ENCODE results near the gene GPR82.
"Not testable (repeated sequence)": the region's sequence is repeated elsewhere in the genome, so short reads cannot be mapped to it uniquely, and the experiment has no call there.

GPR82 gene, protein sequence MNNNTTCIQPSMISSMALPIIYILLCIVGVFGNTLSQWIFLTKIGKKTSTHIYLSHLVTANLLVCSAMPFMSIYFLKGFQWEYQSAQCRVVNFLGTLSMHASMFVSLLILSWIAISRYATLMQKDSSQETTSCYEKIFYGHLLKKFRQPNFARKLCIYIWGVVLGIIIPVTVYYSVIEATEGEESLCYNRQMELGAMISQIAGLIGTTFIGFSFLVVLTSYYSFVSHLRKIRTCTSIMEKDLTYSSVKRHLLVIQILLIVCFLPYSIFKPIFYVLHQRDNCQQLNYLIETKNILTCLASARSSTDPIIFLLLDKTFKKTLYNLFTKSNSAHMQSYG

DNA sequence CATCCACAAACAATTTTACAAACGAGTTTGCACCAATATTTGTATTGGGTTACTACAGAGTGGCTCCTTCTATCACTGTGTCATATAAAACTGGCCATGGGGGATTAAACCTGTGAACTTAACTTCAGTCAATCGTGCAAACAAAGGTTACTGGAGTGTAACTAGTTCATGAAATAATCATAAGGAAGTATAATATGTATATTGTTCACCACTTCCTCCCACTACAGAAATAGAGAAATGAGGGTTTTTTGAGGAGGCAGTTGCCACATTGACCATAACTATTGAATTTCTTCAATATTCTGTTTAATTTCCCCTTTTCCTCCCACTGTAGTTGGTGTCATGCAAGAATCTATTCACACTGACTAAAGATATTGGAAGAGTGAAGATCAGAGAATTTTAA lies at the start of gene GPR82:
TSS of gene GPR82 (plus strand) at position 356 of the 400 bp plus-strand sequence. CDS start 2,846 bp downstream, outside the sequence.
- no peak for DNase-seq

DNA sequence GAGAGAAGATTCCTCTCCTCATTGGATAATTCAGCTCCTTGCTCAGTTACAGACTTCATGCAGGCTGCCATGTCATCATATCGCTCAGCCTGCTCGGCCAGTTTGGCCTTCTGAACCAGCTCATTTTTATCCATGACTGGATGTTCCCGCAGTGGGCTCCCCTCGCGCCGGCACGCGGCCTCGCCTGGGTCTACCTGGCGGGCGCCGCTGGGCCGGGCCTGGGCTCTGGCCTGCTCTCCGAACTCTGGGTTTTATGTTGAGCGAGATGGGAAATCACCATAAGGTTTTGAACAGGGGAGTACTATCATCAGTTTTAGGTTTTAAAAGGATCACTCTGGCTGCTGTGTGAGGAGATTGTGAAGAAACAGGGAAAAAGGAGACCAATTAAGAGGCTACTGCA lies 47.6 kb upstream of the GPR82 start:
- not testable (repeated sequence) for DNase-seq

DNA sequence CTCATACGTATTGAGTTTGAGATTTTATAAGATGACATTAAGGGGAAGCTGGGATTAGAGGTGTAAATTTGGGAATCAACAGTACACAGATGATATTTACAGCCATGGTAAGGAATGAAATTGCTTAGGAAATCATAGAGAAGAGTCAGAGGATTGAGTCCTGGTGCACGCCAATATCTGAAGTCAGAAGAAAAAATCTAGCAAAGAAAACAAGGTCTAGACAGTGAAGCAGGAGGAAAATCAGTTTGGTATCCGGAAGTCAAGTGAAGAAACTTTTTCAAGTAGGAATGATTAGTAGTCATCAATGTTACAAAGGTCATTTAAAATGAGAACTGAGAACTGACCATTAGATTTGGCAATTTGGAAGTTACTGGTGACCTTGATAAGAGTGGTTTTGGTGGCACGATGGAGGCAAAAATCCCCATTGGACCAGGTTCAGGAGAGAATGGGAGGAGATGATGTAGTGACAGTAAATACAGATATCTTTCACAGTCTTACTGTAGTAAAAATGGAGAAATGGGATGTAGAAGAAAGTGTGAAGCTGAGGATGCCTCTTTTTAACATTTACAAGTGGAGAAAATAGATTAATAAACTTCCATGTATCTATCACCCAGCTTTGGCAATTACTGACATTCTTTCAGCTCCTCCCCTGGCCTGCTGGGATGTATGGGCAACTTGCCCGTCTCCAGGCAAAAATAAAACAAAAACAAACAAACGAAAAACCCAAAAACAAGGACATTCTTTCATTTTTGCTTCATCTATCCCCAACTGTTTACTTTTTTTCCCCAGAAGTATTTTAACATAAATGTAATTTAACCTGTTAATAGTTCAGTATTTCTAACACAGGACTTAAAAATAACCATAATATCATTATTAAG lies 46.6 kb upstream of the GPR82 start:
- DNase-seq = no peak

DNA sequence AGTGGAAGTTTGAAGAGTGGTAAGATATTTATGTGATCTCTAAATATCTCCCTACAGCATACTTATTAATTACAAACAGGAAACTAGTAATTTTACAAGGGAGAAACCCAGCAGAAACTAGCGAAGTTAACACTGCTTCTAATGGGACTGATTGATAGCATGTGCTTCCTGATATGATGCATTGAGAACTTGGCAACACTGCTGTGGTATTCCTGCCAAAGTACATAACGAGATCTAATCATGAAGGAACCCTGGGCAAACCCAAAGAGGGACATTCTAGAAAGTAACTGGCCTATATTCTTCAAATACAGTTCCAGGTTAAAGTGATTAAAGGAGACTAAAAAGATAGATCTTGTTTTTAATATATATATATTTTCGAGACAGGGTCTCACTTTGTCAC lies 39.8 kb upstream of the GPR82 start:
- DNase-seq = no peak

DNA sequence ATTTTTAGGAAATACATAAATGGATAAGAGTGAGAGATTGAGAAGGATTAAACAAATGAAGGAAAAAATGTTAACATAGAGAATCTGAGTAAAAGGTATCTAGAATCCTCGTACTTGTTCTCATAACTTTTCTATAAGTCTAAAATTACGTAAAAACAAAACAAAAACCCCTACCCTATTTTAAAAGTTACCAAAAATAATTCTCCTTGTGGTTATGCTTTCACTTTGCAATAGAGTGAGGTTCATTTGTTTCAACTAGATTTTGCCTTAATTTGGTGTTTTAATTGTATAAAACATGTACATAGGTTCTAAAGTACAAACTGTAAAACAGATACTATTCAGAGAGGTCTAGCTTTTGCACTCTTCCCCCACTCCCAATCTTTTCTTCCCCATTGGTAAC lies 39.0 kb upstream of the GPR82 start:
- no peak for DNase-seq

DNA sequence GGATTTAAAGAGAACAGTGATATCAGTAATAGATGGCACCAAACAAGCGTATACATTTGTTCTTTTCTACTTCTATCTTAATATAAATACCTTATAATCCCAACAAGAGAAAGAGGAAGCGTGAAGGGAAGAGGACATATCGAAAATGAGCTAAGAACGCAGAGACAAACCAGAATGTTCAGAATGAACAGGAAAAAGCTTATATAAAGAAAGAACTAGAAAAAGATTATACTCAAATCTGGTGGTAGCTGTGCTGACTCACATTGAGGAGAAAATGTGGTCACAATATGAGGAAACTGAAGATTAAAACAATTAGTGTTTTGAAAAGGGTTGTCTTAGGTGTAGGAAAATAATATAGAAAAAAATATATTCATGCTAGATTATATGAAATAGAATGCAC lies 37.2 kb upstream of the GPR82 start:
- DNase-seq = no peak

DNA sequence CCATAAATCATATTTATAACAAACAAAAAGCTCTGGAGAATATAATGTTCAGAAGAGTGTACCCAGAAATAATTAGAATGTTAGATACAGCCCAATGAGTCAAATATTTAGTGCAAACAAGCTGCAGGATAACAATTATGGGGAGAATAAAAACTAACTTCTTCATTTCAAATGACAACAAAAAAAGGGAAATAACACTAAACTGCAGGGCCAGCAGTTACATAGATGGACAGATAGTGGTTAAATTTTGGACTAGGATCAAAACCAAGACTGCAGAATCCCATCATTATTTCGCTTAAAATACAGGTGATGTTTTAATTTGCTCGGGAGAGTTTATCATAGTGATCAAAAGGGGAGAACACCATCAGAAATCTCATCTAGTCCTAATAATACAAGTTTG lies 35.8 kb upstream of the GPR82 start:
- DNase-seq = no peak

DNA sequence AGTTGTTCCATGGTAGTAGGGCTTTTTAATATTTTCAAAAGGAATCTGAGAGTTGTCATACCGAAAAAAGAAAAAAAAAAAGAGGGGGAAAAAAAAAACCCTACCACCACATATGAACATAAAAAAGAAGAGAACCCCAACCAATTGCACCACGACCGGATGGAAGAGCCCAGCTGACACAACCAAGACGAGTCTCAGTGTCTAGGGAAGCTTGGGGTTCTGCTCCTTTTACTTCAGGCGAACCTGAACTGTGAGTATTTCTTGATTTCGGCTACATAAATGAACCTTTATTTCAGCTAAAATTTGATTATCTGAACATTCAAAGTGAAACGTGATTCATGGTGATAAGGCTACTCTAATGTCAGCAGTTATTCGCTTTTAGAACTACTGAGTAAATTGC lies 35.1 kb upstream of the GPR82 start, which contains the start of gene GPR34:
TSS of gene GPR34 (plus strand) at position 139 of the 400 bp plus-strand sequence. CDS start 6,661 bp downstream, outside the sequence.
- no peak for DNase-seq

DNA sequence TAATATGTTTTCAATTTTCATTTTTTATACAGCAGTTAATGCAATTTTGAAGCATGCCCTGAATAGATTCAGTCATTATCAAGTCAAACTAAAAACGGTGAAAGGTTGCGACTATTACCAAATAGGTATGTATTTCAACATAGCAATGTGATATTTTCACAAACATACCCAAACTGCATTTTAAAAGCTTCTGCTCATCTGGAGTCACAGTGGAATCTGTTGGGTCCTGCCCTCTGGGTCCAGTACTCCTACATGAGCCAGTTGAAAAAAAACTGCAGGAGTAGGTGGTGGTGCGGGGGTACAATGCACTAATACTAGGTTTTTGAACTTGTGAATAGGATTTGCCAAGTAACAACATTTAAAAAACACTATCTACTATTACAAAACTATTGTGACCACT lies 34.3 kb upstream of the GPR82 start:
- DNase-seq = no peak

DNA sequence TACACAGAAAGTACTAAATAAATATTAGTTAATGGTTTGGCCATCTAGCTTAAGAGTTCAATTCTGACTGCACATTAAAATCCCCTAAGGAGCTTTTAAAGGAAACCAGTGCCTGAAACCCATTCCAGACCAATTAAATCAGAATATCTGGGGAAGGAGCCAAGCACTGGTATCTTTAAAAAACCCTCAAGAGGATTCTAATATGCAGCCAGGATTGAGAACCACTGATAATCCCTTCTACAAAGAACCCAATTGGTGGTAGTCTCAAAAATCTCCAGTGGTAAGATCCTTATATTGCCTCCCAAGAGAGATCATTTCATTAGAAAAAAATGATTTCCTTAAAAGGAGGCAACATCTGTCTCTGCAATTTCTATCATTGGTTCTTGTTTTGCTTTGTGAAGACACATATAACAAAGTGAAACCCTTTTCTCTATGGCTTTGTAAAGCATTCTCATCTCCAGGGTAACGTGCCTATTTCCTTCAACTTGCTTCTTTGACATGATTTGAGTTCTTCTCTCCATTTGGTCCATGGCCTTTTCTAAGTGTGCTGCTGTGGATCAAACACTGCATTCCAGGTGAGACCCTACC lies 31.7 kb upstream of the GPR82 start:
- DNase-seq = no peak

DNA sequence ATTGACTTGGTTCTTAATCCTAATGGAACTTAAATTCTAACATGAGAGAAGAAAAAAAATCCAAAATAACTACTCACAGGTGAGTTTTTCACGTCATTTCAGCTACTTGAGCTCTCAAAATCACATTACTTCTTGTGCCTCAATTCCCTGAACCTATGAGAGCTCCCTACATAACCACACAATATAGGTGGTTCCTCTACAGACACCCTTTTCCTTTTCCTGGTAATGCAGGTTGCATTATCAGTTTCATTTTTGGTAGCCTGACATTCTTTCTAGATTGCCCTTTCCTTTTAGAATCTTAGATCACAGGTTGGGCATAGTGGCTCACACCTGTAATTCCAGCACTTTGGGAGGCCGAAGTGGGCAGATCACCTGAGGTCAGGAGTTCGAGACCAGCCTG lies 31.0 kb upstream of the GPR82 start:
- DNase-seq = no peak

DNA sequence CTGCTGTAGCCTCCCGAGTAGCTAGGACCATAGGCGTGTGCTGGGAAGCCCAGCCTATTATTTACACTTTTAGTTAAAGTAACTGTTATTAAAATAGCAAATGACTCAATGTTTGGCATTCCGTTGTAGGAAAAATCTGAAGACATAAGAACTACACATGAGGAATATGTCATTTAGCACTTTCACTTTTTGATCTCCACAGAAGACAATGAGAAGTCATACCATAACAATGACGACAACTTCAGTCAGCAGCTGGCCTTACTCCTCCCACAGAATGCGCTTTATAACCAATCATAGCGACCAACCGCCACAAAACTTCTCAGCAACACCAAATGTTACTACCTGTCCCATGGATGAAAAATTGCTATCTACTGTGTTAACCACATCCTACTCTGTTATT lies 28.6 kb upstream of the GPR82 start:
- no peak for DNase-seq

DNA sequence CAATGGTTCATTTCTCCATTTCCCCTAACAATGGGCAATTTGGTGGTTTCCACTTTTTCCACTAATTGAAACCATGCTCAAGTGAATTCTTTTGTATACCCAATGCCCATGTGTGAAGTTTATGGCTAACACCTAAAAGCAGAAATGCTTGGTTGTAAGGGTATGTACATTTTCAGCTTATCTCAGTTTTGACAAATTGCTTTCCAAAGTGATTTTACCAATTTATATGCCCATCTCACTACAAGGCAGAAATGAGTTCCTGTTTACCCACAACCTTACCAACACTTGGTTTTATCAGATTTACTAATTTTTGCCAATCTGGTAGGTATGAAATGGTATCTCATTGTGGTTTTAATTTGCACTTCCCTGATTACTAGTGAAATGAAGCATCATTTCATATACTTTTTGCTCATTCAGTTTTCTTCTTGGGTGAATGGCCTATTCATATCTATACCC lies 20.4 kb upstream of the GPR82 start:
- no peak for DNase-seq

DNA sequence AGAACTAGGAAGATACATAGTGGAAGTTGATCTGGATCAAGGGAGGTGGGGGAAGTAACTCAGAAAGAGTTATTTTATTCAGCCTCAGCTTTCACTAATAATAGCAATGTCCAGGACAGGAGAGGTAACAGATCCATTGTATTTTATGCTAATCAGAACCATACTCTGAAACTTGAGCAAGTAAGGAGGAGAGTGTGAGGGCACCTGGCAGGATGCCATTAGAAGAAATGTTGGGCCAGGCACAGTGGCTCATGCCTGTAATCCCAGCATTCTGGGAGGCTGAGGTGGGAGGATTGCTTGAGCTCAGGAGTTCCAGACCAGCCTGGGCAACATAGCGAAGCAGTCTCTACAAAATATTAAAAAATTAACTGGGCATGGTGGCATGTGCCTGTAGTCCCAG lies 18.9 kb upstream of the GPR82 start:
- no peak for DNase-seq

DNA sequence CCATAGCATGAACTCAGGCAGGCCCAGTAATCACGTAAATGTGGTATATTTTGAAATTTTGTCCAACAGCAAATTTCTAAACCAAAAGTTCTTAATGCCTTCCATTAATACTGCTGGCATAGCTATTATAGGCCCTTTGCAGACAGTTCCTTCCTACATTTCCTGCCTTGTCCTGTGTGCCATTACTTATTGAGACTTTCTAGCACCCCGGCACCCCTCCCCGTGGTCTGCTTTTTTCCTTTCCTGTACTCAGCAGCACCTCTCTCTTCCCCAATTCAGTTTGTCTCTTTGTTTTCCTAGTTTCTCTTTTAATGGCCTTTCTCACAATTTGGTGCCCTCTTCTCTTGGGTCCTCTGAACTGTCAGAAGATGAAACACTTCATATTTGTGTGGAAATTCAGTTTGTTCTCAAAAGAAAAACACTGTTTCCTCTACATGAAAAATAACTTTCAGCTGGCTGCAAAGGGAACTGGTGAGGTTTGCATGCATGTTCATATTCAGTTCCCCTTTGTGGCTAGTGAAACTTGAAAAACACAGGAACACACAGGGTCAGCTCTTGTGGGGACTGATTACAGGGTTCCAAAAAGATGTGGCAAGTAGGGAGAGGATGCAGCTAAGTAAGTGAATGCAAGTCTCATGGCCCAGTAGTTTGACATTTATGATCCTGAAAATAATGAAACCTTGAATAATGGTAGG lies 18.2 kb upstream of the GPR82 start:
- no peak for DNase-seq

DNA sequence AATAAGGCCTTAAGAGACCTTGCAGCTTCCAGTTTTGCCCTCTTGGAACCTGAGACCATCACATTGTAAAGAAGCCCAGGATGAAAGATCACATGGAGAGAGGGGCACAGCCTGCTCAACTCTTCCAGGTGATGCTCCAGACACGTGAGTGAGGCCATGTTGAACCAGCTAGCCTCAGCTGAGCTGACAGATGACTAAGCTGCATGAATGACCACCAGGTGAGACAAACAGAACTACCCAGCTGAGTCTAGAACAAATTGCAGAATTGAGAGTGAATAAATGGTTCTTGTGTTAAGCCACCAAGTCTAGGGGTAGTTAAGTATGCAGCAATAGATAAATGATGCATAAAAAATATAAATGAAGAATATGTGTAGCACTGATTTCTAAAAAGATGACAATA lies 16.8 kb upstream of the GPR82 start:
- DNase-seq = no peak

DNA sequence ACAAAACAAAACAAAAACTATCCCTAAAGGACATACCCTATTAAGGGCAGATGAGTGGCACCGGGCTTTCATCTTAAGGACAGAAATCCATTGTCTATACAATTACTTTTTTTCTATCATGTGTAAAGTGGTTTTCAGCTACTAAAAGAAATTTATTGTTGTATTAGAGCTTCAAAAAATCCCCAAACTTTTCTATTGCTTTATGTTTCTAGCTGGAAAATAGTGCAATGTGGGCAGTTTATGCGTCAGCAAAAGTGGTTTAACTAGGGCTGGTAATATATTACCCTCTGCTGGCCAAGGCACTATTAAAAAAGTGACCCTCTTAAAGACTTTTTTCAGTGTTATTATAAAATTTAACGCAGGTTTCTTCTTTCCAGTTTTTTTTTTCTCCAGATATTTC lies 15.5 kb upstream of the GPR82 start:
- no peak for DNase-seq

DNA sequence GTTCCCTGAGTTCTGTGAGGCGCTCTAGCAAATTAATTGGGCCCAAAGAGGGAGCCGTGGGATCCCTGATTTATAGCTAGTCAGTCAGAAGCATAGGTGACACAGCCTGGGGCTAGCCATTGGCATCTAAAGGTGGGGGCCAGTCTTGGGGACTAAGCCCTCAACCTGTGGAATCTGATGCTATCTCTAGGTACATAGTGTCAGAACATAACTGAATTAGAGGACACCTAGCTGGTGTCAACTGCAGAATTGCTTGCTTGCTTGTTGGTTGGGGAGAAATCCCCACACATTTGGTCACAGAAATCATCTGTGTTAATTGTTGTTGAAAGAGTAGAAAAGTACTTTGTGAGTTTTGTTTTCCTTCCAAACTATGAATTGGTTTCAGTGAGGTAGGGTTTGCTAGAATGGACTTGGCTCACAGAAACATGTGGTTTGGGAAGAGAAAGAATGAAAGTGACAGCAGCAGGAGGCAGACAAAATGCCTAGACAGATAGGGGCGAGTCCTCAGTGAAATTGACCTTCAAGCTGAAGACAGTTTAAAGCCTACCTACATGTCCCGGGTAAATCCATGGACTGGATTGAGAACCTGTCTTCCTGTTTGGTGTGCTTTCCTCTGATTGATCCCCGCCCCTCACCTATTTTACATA lies 12.8 kb upstream of the GPR82 start:
- DNase-seq = no peak

DNA sequence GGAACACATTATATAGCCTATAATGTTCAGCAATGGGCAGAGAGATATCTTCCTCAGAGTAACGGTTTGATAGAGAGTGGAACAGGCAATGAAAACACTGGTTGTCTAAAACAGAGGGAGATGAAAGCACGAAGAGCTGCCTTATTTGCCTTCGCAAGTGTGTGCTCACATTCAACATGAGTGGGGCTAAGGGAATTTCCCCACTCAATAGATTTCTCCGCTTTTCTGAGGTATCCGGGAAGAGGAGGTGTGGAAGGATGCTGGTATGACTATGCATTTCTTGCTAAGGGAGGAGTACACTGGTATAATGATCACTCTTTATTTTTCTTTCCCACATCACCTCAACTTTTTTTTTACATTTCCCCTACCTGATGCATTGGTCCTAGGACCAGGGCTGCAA lies 7.8 kb upstream of the GPR82 start:
- no peak for DNase-seq

DNA sequence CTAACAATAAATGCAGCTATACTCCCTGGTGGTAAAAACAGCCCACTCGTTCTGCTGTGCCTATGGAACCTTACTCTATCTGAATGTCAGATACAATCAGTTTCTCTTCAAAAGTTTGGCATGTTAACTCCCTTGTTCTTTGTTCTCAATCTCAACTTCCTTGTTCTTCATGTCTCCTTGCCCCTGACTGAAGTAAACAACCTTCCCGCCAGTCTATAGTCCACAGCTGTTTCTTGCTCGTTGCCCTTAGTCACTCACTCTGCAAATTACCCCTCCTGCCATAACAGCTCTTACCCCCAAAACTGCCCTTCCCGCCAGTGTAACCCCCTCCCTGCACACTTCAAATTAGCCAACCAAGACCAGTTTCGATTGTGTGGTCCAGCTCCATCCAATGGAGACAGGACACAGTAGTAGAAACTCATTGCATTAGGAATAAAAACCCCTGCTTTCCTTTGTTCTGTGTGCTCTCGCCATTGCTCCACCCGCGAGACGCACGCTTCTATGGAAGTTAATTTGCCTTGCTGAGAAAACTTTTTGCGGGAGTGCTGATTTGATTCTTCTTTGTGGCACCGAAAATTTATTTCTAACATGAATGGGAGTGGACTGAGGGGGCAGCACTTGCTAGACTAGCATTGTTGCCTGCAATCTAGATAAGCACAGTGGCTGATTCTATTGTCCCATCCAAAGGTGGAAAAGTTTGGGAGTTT lies 7.1 kb upstream of the GPR82 start:
- no peak for DNase-seq

DNA sequence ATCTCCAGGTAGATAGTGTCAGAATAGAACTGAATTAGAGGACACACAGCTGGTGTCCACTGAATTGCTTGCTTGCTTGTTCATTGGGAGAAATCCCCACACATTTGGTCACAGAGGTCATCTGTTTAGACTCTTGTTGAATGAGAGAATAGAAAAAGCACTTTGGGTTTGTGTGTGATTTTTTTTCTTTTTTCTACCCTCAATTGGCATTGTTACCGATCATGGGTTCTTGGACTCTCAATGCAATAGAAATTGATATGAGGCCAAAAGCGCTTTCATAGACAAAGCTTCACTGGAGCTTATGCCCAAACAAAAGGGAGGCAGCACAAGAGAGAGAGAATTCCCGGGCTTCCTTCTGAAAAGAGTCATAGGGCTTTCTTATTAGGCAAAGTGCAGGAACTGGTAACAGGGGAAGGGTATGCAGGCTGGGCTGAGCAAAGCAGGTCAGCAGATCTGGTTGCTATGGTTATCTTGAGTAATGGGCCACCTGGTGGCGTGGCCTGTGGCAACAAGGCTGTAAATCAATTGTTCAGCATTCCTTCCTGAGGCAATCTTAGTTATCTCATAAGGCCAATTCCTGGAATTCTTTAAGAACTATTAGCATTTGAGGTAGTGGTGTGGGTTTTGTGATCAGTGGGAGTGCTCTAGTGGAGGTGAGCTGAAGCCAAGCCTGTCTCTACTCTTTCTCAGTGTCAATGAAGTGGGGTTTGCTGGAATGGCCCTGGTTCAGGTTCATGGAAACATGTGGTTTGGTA lies 5.3 kb upstream of the GPR82 start:
- DNase-seq = no peak

Measured in CD4-positive, alpha-beta T cell treated with Interferon gamma for 1 hour (primary cell).